Natural killer cell (primary cell): ENCODE data around the gene ENC1. TPM values are rescaled to one million over a fixed set of nuclear protein-coding genes. Genes with fewer than 3 reads are reported as not detected.

Experiments used
- ATAC-seq, 3 donors: fragments of 150-1000 bp in 2 of 3; fragments of 200-7000 bp in 1 of 3; cut with Tn5 transposase; 1 replicate in 1 of 3; 2 replicates in 2 of 3; pipeline ENCODE4 v1.10.0; 2021; ENCODE audit warnings: mild to moderate bottlenecking in 2 of 3, moderate library complexity in 2 of 3
- DNase-seq, 2 donors: peaks; one replicate each; pipeline versions ENCODE4 v3.0.0 to v3.0.0-alpha.2; 2013 to 2021; ENCODE audit warnings: mixed read lengths in 1 of 2
- H3K27ac ChIP-seq: one replicate; pipeline ENCODE4 v1.5.1; 2013; ENCODE audit warnings: mild to moderate bottlenecking, low read length
- H3K27me3 ChIP-seq: one replicate; pipeline ENCODE4 v1.6.1; 2013; ENCODE audit warnings: low read length; ENCODE audit not compliant: control insufficient read depth, insufficient read depth
- H3K36me3 ChIP-seq: one replicate; pipeline ENCODE4 v1.6.1; 2013; ENCODE audit warnings: low read length; ENCODE audit not compliant: control insufficient read depth, insufficient read depth
- H3K4me1 ChIP-seq: one replicate; pipeline ENCODE4 v1.6.1; 2013; ENCODE audit warnings: low read length; ENCODE audit not compliant: control insufficient read depth, insufficient read depth
- H3K4me3 ChIP-seq: one replicate; pipeline ENCODE4 v1.5.1; 2013; ENCODE audit warnings: low read length
- H3K9me3 ChIP-seq: one replicate; pipeline ENCODE4 v1.6.1; 2013; ENCODE audit warnings: low read length; ENCODE audit not compliant: control insufficient read depth, insufficient read depth
- H3K27ac Mint-ChIP-seq, 2 donors: one replicate each; pipeline ENCODE4 v1.8.0; 2022; ENCODE audit warnings: mild to moderate bottlenecking in 2 of 2, mixed read lengths in 2 of 2, moderate library complexity in 1 of 2
- H3K27me3 Mint-ChIP-seq, 2 donors: one replicate each; pipeline ENCODE4 v1.8.0; 2022; ENCODE audit warnings: low read depth in 2 of 2, mixed read lengths in 2 of 2
- H3K36me3 Mint-ChIP-seq: one replicate; pipeline ENCODE4 v1.8.0; 2022; ENCODE audit warnings: mixed read lengths
- H3K4me1 Mint-ChIP-seq, 2 donors: one replicate each; pipeline ENCODE4 v1.8.0; 2022; ENCODE audit warnings: mixed read lengths in 2 of 2
- H3K4me3 Mint-ChIP-seq: one replicate; pipeline ENCODE4 v1.8.0; 2022; ENCODE audit warnings: mild to moderate bottlenecking, moderate library complexity, mixed read lengths
- H3K9me3 Mint-ChIP-seq, 2 donors: one replicate each; pipeline ENCODE4 v1.8.0; 2022; ENCODE audit warnings: mixed read lengths in 2 of 2
- WGBS: methylation state at CpG from one replicate; pipeline ENCODE4 v1.1.7; 2013; ENCODE audit warnings: missing lambda C conversion rate; ENCODE audit not compliant: insufficient coverage; 5-methylcytosine and 5-hydroxymethylcytosine counted together
- intact Hi-C: fragments of 100-400 bp; cut with micrococcal nuclease; formaldehyde crosslinking; loops from one replicate; pipeline ENCODE4 v1.14.2; 2022
- total RNA-seq, 4 donors: library from RNA; stranded (reverse); fragments of 120-200 nt in 1 of 4; gene quantifications; one replicate each; pipeline versions ENCODE4 v1.2.3 to v1.2.4, GENCODE V29; 2013 to 2022
- TF ChIP-seq, protein P1 (sequence below): fragments of 200-600 bp; IDR thresholded peaks from one replicate; pipeline ENCODE4 v1.8.0; 2022; ENCODE audit warnings: antibody characterized with exemption

Gene ENC1
- total RNA-seq, 3 donors from 2014 or later (not counting 1 experiment from before 2014, with no cell fraction given), result 89.6 to 133 (median 99.3) TPM

DNA sequence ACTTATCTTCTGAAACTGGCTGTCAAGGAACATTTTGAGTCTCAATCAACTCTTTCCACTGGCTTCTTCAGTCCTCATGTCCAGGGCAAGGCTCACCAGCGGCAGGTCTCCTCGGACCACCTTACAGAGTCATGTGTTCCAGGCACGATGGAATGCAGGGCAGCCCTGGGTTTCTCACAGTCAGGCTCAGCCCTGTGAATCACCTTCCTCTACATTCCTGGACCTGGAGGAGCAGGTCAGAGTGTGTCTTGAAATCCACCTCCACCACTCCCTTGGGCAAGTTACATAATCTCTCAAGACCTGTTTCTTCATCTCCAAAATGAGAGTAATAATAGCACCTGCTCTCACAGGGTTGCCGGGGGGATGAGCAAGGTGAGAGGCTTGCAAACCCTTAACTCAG, 16.0 kb downstream of the ENC1 start:
- H3K9me3 ChIP-seq, result no peaks in the 10 kb centered on the region
- Mint-ChIP-seq H3K9me3 (no peaks in the 10 kb centered on the region), H3K4me1 (peaks cover 23 to 29% of the 10 kb centered on the region in 2 donors), H3K27me3 (peaks cover 0 to 3% of the 10 kb centered on the region in 2 donors), H3K27ac (no peak overlapping the region), H3K4me3 (no peak overlapping the region), H3K36me3 (no peaks in the 10 kb centered on the region)
- no peak for DNase-seq
- H3K4me1 ChIP-seq, result peaks cover 2% of the 10 kb centered on the region
- TF ChIP-seq, protein P1, sequence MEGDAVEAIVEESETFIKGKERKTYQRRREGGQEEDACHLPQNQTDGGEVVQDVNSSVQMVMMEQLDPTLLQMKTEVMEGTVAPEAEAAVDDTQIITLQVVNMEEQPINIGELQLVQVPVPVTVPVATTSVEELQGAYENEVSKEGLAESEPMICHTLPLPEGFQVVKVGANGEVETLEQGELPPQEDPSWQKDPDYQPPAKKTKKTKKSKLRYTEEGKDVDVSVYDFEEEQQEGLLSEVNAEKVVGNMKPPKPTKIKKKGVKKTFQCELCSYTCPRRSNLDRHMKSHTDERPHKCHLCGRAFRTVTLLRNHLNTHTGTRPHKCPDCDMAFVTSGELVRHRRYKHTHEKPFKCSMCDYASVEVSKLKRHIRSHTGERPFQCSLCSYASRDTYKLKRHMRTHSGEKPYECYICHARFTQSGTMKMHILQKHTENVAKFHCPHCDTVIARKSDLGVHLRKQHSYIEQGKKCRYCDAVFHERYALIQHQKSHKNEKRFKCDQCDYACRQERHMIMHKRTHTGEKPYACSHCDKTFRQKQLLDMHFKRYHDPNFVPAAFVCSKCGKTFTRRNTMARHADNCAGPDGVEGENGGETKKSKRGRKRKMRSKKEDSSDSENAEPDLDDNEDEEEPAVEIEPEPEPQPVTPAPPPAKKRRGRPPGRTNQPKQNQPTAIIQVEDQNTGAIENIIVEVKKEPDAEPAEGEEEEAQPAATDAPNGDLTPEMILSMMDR, result no peak
- ATAC-seq, result no peak
- H3K27me3 ChIP-seq, result no peaks in the 10 kb centered on the region
- no peak overlapping the region for H3K4me3 ChIP-seq
- intact Hi-C loops, result no loop called here
- no peaks in the 10 kb centered on the region for H3K36me3 ChIP-seq
- WGBS, result 91% methylated on average over 4 of the region's 4 CpGs
- no peak overlapping the region for H3K27ac ChIP-seq

DNA sequence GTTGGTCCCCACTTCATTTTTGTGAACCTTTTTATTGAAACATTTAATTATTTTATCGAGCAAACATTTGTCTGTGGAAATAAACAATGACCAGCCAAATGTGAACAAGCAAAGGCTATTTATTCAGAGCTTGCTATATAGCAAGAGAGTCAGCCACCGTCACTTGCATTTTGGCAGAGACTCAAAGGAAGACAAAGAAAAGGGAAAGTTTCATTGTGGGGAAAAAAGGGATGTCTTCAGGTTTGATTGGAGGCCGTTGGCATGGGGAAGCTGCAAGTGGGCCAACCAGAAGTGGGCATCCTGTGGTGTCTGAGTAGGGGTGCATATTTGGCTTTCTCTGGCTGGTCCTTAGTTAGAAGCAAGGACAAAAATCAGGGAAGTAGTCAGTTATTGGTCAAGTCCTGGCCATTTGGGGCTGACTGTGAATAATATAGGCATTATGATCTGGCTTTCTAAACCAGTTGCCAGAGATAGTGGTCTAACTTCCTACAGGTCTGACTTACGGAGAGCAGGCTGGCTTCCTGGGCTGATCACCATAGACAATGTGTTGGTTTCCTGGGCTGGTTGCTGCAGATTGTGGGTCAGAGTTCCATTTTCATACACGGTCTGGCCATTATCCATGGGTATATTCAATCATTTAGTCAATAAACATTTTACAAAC, 16.6 kb downstream of the ENC1 start:
- Histone ChIP-seq H3K9me3 (no peaks in the 10 kb centered on the region), H3K36me3 (no peaks in the 10 kb centered on the region), H3K4me3 (no peak overlapping the region), H3K27me3 (no peaks in the 10 kb centered on the region), H3K27ac (no peak overlapping the region), H3K4me1 (no peaks in the 10 kb centered on the region)
- Mint-ChIP-seq H3K4me3 (no peak overlapping the region), H3K4me1 (peaks cover 26 to 27% of the 10 kb centered on the region in 2 donors), H3K9me3 (no peaks in the 10 kb centered on the region), H3K36me3 (no peaks in the 10 kb centered on the region), H3K27ac (no peak overlapping the region), H3K27me3 (peaks cover 0 to 6% of the 10 kb centered on the region in 2 donors)
- WGBS, result 89% methylated on average over 5 of the region's 5 CpGs
- no peak for DNase-seq
- TF ChIP-seq, protein P1, result no peak
- ATAC-seq, result no peak
- intact Hi-C loops, result no loop called here

DNA sequence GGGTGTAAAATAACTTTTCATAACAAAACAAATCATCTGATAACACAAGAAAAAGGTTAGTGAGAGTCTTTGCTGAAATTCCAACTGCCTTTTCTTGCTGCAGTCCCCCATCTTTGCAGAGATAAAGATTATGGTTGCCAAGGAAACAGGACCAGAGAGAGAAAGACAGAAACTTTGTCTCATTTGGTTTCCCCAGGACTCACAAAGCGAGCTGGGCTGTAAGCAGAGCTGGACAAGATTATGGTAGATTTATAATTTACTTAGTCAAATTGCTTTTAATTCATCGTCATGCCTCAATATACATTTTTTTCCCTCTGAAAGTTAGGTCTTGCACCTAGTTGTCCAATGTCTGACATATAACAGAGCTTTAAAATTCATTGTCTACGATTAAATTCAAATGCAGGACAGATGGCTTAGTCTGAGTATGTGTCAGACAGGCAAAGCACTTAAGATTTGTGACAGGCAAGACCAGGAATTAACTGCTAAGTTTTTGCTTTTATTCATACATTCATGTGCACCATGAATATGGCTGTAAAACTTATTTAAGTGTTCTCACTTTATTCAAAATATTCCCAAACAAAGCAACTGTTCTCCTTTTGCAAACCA, 17.4 kb downstream of the ENC1 start:
- intact Hi-C loops, result no loop called here
- H3K36me3 Mint-ChIP-seq, result no peaks in the 10 kb centered on the region
- Histone ChIP-seq H3K27ac (no peak overlapping the region), H3K4me3 (no peak overlapping the region), H3K36me3 (no peaks in the 10 kb centered on the region), H3K9me3 (no peaks in the 10 kb centered on the region), H3K4me1 (no peaks in the 10 kb centered on the region), H3K27me3 (no peaks in the 10 kb centered on the region)
- no peaks in the 10 kb centered on the region for H3K9me3 Mint-ChIP-seq
- DNase-seq (no peak), ATAC-seq (no peak)
- TF ChIP-seq, protein P1, result no peak
- H3K27ac Mint-ChIP-seq, result no peak overlapping the region
- H3K4me3 Mint-ChIP-seq, result no peak overlapping the region
- H3K4me1 Mint-ChIP-seq, result peaks cover 21 to 22% of the 10 kb centered on the region in 2 donors
- 94% methylated on average over 3 of the region's 3 CpGs for WGBS
- peaks cover 0 to 6% of the 10 kb centered on the region in 2 donors for H3K27me3 Mint-ChIP-seq
